ENCODE results near the gene ZNF582.

Gene ZNF582

DNA sequence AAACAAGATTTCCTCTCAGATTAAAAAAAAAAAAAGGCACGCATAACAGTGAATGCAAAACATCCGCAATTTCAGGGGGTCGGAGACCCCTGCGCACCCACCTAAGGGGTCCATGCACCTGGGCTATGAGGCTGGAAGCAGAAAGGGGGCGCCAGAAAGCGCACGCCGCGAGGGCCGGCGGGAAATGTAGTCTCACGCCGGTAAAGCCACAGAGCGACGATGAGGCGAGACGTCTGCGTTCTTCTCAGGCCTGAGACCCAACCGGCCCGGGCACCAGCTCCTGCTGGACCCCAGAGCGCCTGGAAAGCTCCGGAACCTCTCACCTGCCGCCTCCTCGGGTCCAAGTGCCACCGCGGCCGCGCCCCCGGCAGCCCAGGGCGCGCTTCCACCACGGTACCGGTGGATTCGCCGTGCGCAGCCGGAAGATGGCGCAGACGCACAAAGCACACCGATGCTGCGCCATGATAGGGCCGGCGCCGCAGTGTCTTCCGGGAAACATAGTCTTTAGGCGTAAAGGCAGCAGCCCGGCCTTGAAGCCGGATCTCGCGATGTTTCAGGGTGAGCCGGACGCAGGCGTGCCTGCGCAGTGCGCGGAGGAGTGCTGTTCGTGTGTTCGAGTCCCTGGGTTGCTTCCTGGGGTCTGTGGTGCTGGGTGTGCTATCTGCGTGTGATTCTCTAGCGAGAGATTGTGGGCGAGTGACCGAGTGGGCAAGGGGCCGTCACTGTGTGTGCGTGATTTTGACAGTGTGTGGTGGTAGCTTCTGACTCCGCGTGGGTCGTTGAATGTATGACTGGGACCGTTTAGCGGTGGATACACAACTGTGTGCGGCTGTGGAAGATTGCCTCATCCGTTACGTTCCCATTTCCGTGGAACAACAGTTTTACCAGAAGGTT, at the start of gene ZNF582:
Gene ZNF582 (minus strand): TSS at position 416 of the 894 bp plus-strand sequence. CDS start 1,782 bp downstream, outside the sequence.
- peak; percentile 93 to 97 for DNase-seq

DNA sequence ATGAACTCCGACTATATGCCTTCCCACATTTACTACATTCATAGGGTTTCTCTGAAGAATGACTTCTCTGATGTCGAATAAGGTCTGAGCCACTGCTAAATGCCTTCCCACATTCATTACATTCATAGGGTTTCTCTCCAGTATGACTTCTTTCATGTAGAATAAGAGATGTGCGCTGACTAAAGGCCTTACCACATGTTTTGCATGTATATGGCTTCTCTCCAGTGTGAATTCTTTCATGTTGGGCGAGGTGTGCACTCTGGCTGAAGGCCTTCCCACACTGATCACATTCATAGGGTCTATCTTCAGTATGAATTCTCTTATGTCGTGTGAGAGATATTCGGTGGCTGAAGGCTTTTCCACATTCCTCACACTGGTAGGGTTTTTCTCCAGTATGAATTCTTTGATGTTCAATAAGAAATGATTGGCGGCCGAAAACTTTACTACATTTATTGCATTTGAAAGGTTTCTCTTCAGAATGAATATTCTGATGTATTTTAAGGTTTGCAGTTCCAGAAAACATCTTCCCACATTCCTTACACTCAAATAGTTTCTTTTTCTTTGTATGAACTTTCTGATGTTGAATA, 48.0 kb upstream of the ZNF582 start:
- no peak for DNase-seq

DNA sequence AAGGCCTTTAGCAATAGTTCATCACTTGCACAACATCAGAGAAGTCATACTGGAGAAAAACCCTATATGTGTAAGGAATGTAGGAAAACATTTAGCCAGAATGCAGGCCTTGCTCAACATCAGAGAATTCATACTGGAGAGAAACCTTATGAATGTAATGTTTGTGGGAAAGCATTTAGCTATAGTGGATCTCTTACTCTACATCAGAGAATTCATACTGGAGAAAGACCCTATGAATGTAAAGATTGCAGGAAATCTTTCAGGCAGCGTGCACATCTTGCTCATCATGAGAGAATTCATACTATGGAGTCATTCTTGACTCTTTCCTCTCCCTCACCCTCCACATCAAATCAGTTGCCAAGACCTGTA, 30.6 kb upstream of the ZNF582 start:
- DNase-seq = no peak

DNA sequence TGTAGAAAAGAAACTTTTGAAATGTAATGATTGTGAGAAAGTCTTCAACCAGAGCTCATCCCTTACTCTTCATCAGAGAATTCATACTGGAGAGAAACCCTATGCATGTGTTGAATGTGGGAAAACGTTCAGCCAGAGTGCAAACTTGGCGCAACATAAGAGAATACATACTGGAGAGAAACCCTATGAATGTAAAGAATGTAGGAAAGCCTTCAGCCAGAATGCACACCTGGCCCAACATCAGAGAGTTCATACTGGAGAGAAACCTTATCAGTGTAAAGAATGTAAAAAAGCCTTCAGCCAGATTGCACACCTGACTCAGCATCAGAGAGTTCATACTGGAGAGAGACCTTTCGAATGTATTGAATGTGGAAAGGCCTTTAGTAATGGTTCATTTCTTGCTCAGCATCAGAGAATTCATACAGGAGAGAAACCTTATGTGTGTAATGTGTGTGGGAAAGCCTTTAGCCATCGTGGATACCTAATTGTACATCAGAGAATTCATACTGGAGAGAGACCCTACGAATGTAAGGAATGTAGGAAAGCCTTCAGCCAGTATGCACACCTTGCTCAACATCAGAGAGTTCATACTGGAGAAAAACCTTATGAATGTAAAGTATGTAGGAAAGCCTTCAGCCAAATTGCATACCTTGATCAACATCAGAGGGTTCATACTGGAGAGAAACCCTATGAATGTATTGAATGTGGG, 30.1 kb upstream of the ZNF582 start:
- no peak for DNase-seq

DNA sequence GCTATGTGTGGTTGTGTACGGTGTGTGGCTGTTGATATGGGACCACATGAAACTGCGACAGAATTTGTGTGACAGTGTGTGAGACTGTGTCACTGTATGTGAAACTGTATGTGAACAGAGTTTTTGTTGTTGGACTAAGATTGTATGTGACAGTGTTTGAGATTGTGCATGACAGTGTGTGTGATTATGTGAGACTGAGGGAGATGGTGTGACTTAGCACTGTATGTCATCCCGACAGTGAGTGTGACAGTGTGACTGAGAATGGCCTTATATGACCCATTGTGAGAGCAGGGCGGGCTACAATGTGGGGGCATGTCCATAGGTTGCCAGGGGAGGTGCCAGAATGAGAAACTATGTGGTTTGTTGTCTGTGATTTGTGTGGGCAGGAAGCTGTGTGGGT, 11.7 kb upstream of the ZNF582 start:
- no peak for DNase-seq

DNA sequence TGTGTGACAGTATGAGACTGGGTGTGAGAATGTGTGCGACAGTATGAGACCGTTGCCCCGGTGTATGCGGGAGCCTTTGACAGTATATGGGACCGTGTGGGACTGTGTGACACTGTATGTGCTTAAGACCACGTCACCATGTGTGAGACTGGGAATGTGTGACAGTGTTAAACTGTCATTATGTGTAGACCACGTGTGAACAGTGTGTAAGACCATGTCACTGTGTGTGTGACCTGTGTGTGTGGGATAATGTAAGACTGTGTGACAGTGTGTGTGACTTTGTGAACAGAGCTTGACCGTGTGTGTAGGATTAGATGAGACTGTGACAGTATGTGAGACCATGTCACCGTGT, 11.3 kb upstream of the ZNF582 start:
- peak in 1 of 2 experiments; percentile 29 for DNase-seq

DNA sequence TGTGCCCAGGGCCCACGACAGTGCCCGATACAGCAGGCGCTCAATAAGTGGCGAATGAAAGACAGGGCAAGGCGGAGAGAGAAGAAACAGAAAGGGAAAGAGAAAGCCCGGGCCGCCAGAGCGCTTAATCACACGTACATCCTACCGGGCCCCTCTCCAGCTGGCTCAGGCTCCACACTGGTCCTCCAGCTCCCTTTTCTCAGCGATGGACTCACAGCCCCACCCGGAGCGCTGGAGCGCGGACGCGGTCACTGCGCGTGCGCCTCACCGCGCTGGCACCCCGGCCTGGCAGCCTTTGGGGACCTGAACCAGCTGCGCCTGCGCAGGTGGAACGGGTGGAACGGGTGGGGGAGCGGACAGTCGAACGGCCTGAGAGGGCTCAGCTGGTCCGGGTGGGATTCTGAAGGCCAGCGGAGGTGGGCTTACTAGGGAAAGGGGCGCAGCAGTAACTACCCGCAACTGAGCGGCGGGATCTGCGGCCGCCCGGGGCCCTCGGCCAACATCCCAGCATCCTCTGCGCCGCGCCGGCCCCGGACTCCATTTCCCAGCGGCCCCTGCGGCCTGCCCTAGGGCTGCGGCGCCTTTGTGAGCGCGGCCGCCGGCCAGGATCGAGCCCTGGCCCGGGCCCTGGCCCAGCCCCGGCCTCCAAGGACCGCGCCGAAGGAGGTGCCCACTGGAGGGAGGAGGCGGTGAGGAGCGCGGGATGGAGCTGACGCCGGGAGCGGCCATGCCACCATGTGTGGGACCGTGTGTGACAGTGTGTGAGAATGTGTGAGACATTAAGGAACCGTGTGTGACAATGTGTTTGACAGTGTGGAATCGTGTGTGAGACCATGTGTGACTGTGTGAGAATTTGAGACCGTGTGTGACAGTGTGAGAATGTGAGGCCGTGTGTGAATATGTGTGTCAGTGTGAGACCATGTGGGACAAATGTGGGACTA, 10.7 kb upstream of the ZNF582 start, which contains the start of gene ZNF583:
Gene ZNF583 (plus strand): TSS at position 569 of the 941 bp plus-strand sequence. CDS start 2,783 bp downstream, outside the sequence.
- peak; percentile 81 to 92 for DNase-seq

DNA sequence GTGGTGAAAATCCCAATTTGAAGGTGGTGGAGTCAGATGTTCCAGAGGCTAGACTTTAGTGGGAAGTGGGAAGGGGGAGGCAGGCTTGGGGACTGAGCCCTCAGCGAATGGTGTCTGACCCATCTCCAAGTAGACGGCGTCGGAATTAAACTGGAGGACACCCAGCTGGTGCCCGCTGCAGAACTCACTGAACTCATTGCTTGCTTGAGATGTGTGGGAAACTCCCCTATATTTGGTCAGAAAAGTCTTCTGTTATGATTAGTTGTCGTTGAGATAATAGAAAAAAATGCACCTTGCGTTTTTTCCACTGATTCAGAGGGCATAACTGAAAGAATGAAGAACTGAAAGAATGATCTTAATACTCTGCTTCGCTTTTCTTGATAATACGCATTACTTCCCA, 9.9 kb upstream of the ZNF582 start:
- no peak for DNase-seq

DNA sequence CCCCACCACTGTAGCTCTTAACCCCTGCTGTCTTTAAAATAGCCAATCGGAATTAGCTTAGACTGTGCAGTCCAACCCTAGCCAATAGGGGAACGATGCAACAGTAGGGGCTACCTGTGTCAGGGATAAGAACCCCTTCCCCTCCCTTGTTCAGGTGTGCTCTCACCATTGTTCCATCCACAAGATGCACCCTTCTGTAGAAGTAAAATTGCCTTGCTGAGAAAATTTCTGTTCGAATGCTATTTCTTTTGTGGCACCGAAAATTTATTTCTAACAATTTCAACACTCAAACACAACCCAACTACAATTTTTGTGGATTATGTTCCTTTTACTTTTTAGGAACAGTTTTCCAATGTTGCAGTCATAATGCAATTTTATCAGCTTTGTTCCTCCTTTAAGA, 7.2 kb upstream of the ZNF582 start:
- no peak for DNase-seq

DNA sequence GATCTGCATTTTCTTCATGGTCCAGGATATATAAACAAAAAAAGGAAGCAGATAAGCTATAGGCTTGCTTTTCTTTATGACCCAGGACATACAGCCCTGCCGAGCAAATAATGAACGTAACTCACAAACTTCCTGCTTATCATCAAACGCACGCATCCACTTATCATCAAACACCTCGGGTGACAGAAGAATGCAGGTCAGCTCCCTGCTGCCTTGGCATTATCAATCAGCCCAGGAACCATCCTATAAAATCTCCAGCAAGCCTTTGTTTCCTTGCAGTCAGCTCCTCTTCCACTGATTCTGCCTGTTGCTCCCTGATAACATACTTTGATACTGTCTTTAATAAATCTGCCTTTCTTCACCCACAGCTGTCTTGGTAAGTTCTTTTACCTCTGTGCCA, 5.5 kb upstream of the ZNF582 start:
- DNase-seq = no peak

DNA sequence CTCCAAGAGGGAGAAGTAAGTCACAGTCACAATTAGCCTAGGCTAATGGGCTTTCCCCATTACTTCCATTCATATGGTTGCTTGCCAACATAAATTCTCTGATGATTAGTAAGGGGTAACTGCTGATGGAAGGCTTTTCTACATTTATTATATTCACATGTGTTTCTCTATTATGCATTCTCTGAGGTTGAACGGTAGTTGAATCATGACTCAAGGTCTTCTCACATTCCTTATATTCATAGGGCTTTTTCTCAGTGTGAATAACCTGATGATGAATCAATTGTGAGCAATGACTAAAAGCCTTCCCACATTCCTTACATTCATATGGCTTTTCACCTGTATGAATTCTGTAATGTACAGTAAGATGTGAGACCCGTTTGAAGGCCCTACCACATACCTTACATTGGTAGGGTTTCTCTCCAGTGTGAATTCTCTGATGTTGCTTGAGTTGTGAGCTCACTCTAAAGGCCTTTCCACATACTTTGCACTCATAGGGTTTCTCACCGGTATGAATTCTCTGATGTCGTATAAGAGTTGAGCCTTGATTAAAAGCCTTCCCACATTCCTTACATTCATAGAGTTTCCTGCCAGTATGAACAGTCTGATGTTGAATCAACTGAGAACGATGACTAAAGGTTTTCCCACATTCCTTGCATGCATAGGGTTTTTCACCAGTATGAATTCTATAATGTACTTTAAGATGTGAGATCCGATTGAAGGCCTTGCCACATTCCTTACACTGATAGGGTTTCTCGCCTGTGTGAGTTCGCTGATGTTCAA, 9.3 kb downstream of the ZNF582 start:
- DNase-seq = no peak

DNA sequence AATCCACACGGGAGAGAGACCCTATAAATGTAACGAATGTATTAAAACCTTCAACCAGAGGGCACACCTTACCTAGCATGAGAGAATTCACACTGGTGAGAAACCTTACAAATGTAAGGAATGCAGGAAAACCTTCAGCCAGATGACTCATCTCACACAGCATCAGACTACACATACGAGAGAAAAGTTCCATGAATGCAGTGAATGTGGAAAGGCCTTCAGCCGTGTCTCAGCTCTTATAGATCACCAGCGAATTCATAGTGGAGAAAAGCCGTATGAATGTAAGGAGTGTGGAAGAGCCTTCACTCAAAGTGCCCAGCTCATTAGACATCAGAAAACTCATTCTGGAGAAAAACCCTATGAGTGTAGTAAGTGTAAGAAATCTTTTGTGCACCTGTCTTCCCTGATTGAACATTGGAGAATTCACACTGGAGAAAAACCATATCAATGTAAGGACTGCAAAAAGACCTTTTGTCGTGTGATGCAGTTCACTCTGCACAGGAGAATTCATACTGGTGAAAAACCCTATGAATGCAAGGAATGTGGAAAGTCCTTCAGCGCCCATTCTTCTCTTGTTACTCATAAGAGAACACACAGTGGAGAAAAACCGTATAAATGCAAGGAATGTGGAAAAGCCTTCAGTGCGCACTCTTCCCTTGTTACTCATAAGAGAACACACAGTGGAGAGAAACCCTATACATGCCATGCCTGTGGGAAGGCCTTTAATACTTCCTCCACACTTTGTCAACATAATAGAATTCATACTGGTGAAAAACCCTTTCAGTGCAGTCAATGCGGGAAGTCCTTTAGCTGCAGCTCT, 16.0 kb downstream of the ZNF582 start:
- DNase-seq = no peak

DNA sequence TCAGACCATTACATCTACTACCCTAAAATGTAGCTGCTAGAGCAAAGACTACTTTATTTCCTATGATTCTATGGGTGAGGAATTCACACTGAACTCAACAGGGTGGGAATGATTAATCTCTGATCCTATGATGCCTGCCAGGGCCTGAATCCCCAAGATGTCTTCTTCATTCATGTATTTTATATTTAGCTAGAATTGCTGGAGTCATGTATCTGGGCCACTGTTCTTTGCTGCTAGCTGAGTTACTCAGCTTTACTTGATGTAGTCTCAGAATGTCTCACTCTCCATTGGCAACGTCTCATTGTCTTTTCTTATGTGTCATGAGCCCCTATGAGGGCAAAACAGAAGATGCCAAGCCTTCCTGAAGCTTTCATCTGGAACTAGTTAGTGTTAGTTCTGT, 21.1 kb downstream of the ZNF582 start:
- no peak for DNase-seq

DNA sequence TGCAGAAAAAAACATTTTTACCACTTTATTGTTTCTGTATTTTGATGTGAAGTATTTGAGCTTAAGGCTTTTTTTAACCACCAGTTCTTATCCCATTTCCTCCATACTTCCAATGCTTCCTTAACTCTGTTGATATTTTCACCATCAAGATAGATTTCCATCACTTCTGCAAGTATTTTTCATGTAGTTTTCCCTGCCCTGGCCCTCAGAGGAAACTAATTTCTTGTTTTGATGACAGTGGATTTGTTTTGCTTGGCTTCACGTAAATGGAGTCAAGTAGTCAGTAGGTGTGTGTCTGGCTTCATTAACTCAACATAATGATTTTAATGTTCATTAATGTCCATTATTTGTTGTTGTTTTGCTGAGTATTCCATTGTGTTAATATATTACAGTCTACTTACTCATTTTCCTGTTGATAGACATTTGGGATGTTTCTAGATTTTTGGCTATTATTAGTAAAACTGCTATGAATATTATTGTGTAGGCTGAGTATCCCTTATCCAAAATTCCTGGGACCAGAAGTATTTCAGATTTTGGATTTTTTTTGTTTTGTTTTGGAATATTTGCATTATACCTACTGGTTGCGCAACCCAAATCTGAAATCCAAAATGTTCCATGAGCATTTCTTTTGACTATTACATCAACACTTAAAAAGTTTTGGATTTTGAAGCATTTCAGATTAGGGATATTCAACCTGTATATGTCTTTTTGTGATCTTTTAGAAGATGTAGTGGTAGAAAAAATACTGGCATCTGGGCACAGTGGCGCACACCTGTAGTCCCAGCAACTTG, 23.3 kb downstream of the ZNF582 start:
- DNase-seq = no peak

DNA sequence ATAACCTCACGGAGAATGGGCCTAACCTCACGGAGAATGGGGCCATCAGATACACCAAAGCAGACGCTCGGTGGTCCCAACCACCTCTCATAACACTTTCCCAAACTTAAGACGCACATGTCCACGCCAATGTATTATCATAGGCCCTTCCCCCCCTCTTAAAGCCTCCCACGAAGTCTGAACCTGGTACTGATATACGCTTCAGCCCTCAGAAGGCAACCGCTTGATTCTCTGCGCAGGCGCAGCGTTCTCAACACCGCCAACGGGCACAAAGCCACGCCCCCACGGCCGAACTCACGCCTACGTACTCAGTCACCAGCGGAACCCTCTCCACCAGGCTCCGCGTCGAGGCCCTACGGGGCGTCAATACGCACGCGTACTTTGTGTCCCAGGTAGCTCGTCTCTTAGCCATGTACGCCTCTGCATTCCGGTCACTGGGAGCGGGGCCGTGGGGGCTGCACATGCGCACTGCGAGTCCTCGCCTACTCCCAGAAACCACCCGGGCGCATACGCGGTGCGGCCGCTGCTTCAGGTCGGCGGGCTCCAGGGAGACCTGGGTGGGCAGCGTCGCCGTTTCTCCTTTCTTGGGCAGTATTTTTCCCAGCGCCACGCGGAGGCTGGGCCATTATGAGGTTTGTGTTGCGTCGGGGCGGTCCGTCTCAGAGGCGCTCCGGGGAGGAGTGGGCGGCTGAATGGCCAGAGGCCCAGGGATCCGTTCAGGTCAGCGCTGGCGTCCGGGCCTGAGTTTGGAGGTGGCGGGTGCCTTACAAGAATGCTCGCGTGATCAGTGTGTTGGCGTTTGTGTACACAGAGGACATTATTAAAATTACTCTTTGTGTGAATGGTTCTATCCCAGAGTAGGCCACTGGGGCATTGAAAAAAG, 25.3 kb downstream of the ZNF582 start:
- DNase-seq = peak; percentile 97 to 98

DNA sequence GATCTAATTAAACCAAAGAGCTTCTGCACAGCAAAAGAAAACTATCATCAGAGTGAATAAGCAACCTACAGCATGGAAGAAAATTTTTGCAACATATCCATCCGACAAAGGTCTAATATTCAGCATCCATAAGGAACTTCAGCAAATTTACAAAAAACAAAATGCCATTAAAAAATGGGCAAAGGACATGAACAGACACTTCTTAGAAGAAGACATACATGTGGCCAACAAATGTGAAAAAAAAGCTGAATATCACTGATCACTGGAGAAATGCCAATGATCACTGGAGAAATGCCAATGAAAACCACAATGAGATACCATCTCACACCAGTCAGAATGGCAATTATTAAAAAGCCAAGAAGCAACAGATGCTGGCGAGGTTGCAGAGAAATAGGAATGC, 32.5 kb downstream of the ZNF582 start:
- no peak for DNase-seq

DNA sequence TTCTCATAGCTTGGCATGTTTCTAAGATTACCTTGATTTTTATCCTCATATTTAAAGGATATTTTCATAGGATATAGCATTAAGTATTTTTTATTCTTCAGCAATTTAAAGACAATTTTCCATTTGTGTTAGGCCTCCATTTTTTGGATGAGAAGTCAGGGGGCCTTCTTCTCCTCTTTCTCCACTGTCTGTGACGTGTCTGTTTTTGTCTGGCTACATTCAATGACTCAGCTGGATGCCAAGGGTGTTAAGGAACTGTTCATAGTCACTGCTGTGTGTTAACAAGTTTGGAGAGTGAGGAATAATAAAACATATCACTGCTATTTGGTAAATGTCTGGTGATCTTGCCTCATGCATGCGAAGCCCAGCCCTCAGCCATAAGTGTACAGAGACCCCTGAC, 36.4 kb downstream of the ZNF582 start:
- no peak for DNase-seq

DNA sequence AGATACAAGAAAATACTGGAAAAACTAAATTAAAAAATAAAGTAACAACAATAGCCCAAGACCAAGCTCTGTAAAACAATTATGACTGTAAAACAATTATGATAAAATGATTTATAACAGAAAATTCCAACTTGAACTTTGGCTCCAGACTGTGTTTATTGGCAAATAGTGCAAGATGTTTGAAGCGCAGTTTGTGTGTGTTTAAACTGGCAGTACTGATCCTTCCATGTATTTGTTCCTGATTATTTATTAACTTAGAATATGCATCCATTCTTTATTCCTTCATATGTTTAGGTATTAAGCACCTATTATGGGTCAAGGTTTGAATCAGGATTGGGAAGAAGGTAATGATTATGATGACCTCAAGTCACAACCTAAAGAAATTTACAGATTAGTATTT, 37.8 kb downstream of the ZNF582 start:
- no peak for DNase-seq

DNA sequence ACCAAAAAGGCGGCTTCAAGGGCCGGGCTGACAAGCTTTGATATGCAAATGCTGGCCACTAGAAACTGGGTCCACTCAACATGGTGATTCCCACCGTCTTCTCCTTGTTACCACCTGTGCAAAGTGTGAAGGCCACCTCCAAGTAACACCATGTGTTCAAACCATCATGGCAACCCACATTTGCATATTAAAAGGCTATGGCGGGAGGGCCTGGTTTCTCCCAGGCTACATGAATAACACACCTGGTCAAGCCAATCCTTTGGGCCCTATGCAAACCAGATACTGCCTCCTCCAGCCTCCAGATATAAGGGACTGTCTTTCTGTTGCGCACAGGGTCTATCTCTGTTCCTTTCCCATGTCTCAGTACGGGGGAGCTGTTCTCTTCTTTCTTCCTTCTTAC, 42.1 kb downstream of the ZNF582 start:
- DNase-seq = peak in 1 of 2 experiments; percentile 33

Data from NCI-H526 (cell line).